Caco-2 (cell line): ENCODE results near the gene ACYP2. TPM values are rescaled to one million over a fixed set of nuclear protein-coding genes. Genes with fewer than 3 reads are reported as not detected.
"Not testable (repeated sequence)": the region's sequence is repeated elsewhere in the genome, so short reads cannot be mapped to it uniquely, and the experiment has no call there.

ENCODE experiments used
- BruUV-seq: library from RNA; stranded (reverse); fragments of 400-500 nt; replicated peaks from 2 replicates; lab custom pipeline; 2021; lab: Mats Ljungman, UMichigan
- CTCF ChIA-PET: fragments of 300-600 bp; sonication (Branson Sonifier 250); formaldehyde crosslinking; loops from one replicate; lab custom pipeline; 2022; ENCODE audit warnings: antibody characterized with exemption; lab: Charles Lee
- POLR2A ChIA-PET: fragments of 300-600 bp; sonication (Branson Sonifier 250); formaldehyde crosslinking; loops from one replicate; lab custom pipeline; 2022; ENCODE audit warnings: antibody characterized with exemption; lab: Charles Lee
- DNase-seq, 2 experiments: peaks; one replicate each; pipeline versions ENCODE4 v3.0.0 to v3.0.0-alpha.2; 2020 to 2022
- H3K27me3 ChIP-seq: replicated peaks from 2 replicates; pipeline ENCODE4 v1.6.0; 2011; ENCODE audit warnings: low read length; ENCODE audit not compliant: control insufficient read depth, insufficient read depth
- H3K36me3 ChIP-seq: 2 replicates; pipeline ENCODE4 v1.5.1; 2011; ENCODE audit warnings: low read length; ENCODE audit not compliant: control insufficient read depth, insufficient read depth
- H3K4me1 ChIP-seq: fragments of 250-450 bp; sonication (Bioruptor Pico); 2 replicates; pipeline ENCODE4 v1.5.1; 2020; ENCODE audit warnings: mild to moderate bottlenecking
- H3K4me3 ChIP-seq: 2 replicates; pipeline ENCODE4 v1.5.1; 2011; ENCODE audit warnings: low read depth, mild to moderate bottlenecking, control low read depth, low read length
- H3K9me3 ChIP-seq: fragments of 250-450 bp; sonication (Bioruptor Pico); 2 replicates; pipeline ENCODE4 v1.5.1; 2020; ENCODE audit warnings: mild to moderate bottlenecking, moderate library complexity
- H3K27ac Mint-ChIP-seq: one replicate; pipeline ENCODE4 v1.8.0; 2022; ENCODE audit warnings: mixed read lengths; ENCODE audit not compliant: unreplicated experiment
- H3K27me3 Mint-ChIP-seq: one replicate; pipeline ENCODE4 v1.8.0; 2022; ENCODE audit warnings: mixed read lengths; ENCODE audit not compliant: insufficient read depth, unreplicated experiment
- H3K36me3 Mint-ChIP-seq: one replicate; pipeline ENCODE4 v1.8.0; 2022; ENCODE audit warnings: mild to moderate bottlenecking, mixed read lengths; ENCODE audit not compliant: insufficient read depth, unreplicated experiment
- H3K4me1 Mint-ChIP-seq: one replicate; pipeline ENCODE4 v1.8.0; 2022; ENCODE audit warnings: low read depth, mixed read lengths; ENCODE audit not compliant: unreplicated experiment
- H3K4me3 Mint-ChIP-seq: one replicate; pipeline ENCODE4 v1.8.0; 2022; ENCODE audit warnings: mild to moderate bottlenecking, moderate library complexity, mixed read lengths; ENCODE audit not compliant: unreplicated experiment
- H3K9me3 Mint-ChIP-seq: one replicate; pipeline ENCODE4 v1.8.0; 2022; ENCODE audit warnings: mixed read lengths; ENCODE audit not compliant: unreplicated experiment
- CTCF ChIP-seq, 2 experiments: fragments of 200-600 bp in 1 of 2; IDR thresholded peaks; 1 replicate in 1 of 2; 2 replicates in 1 of 2; pipeline versions ENCODE4 v1.5.1 to v1.8.0; 2011 to 2022; ENCODE audit warnings: antibody characterized with exemption in 1 of 2, control low read depth in 1 of 2, inconsistent platforms in 1 of 2, low read depth in 1 of 2, low read length in 1 of 2, mild to moderate bottlenecking in 1 of 2, moderate library complexity in 1 of 2; ENCODE audit not compliant: insufficient read depth in 1 of 2, severe bottlenecking in 1 of 2, unreplicated experiment in 1 of 2
- intact Hi-C: fragments of 100-400 bp; cut with micrococcal nuclease; formaldehyde crosslinking; loops from one replicate; pipeline ENCODE4 v1.10.0; 2022; ENCODE audit not compliant: unreplicated experiment
- total RNA-seq: library from RNA; stranded (reverse); gene quantifications from 2 replicates; pipeline ENCODE4 v1.2.3, GENCODE V29; 2022

The ACYP2 gene
- total RNA-seq, 1 experiment from 2014 or later: 4.1 TPM

GRCh38 chr2:54262015-54262765 is 146.8 kb downstream of the ACYP2 start:
- no peaks in the 10 kb centered on the region for H3K27me3 ChIP-seq
- Mint-ChIP-seq H3K36me3 (no peaks in the 10 kb centered on the region), H3K9me3 (peaks cover 19% of the 10 kb centered on the region), H3K27ac (no peak overlapping the region), H3K4me1 (no peaks in the 10 kb centered on the region), H3K4me3 (no peak overlapping the region), H3K27me3 (no peaks in the 10 kb centered on the region)
- no peak overlapping the region for H3K4me3 ChIP-seq
- H3K4me1 ChIP-seq: peaks cover 16% of the 10 kb centered on the region
- ChIA-PET CTCF (no interaction called here), POLR2A (interaction anchor here (0.7 kb wide), 1 partner anchor 404 kb away, joined by 3 read pairs; no protein-coding TSS in a partner anchor)
- peak in 1 of 2 experiments; percentile 30 for DNase-seq
- no TSS peak for BruUV-seq
- no peaks in the 10 kb centered on the region for H3K36me3 ChIP-seq
- no peak for TF ChIP-seq CTCF (IDR thresholded peaks at IDR 0.05; ENCODE audit: insufficient read depth in 1 of 2, low read depth in 1 of 2, low read length in 1 of 2, severe bottlenecking in 1 of 2, unreplicated experiment in 1 of 2)
- 0 out of 2 replicates have a peak, but pooled peaks cover 4% of the 10 kb centered on the region for H3K9me3 ChIP-seq
- intact Hi-C loops: no loop called here

GRCh38 chr2:54265081-54265480 is 149.7 kb downstream of the ACYP2 start:
- CTCF ChIA-PET, H3K27ac Mint-ChIP-seq, BruUV-seq: not testable (repeated sequence)

GRCh38 chr2:54267577-54267976 is 152.2 kb downstream of the ACYP2 start:
- Histone ChIP-seq H3K9me3 (0 out of 2 replicates have a peak, but pooled peaks cover 4% of the 10 kb centered on the region), H3K4me3 (no peak overlapping the region), H3K36me3 (no peaks in the 10 kb centered on the region), H3K27me3 (no peaks in the 10 kb centered on the region), H3K4me1 (no peaks in the 10 kb centered on the region)
- POLR2A ChIA-PET: no interaction called here
- H3K4me1 Mint-ChIP-seq: no peaks in the 10 kb centered on the region
- peaks cover 19% of the 10 kb centered on the region for H3K9me3 Mint-ChIP-seq
- intact Hi-C loops: no loop called here
- no peak overlapping the region for H3K4me3 Mint-ChIP-seq
- no peak for TF ChIP-seq CTCF (IDR thresholded peaks at IDR 0.05; ENCODE audit: insufficient read depth in 1 of 2, low read depth in 1 of 2, low read length in 1 of 2, severe bottlenecking in 1 of 2, unreplicated experiment in 1 of 2)
- H3K27ac Mint-ChIP-seq: no peak overlapping the region
- no peaks in the 10 kb centered on the region for H3K36me3 Mint-ChIP-seq
- BruUV-seq: no TSS peak
- H3K27me3 Mint-ChIP-seq: no peaks in the 10 kb centered on the region
- CTCF ChIA-PET: no interaction called here
- no peak for DNase-seq

More at GRCh38 chr2:54265081-54265480, 149.7 kb downstream of the ACYP2 start:
- H3K4me3 Mint-ChIP-seq, intact Hi-C loops, H3K36me3 Mint-ChIP-seq, H3K27me3 ChIP-seq, H3K27me3 Mint-ChIP-seq, H3K36me3 ChIP-seq, DNase-seq, H3K4me1 Mint-ChIP-seq, H3K4me3 ChIP-seq, POLR2A ChIA-PET, H3K9me3 ChIP-seq: not testable (repeated sequence)
- peaks cover 19% of the 10 kb centered on the region for H3K9me3 Mint-ChIP-seq
- peaks cover 13% of the 10 kb centered on the region for H3K4me1 ChIP-seq
